Measurements from ENCODE around the gene LUC7L2.
"Not testable (repeated sequence)": the region's sequence is repeated elsewhere in the genome, so short reads cannot be mapped to it uniquely, and the experiment has no call there.

Gene LUC7L2

DNA sequence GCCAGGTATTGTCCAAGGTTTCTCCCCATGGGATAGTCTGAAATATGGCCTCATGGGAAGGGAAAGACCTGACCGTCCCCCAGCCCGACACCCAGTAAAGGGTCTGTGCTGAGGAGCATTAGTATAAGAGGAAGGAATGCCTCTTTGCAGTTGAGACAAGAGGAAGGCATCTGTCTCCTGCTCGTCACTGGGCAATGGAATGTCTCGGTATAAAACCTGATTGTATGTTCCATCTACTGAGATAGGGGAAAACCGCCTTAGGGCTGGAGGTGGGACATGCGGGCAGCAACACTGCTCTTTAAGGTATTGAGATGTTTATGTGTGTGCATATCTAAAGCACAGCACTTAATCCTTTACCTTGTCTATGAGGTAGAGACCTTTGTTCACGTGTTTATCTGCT, 108.0 kb downstream of the LUC7L2 start:
- H3K4me3 ChIP-seq; H3K27ac ChIP-seq; H3K9me3 ChIP-seq; intact Hi-C loops (cut with DNase I; ENCODE audit: low total_unique reads); H3K4me1 ChIP-seq; H3K36me3 ChIP-seq; H3K27me3 ChIP-seq; DNase-seq: not testable (repeated sequence)

DNA sequence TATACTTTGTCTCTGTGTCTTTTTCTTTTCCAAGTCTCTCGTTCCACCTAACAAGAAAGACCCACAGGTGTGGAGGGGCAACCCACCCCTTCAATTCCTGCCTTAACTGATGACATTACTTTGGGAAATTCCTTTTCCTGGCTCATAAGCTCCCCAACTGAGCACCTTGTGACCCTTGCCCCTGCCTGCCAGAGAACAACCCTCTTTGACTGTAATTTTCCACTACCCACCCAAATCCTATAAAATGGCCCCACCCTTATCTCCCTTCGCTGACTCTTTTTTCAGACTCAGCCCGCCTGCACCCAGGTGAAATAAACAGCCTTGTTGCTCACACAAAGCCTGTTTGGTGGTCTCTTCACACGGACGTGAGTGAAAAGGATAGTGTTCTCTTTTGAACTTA, 108.6 kb downstream of the LUC7L2 start:
- H3K27me3 ChIP-seq; DNase-seq; intact Hi-C loops (cut with DNase I; ENCODE audit: low total_unique reads); H3K9me3 ChIP-seq; H3K27ac ChIP-seq; H3K4me3 ChIP-seq; H3K4me1 ChIP-seq; H3K36me3 ChIP-seq: not testable (repeated sequence)

GRCh38 chr7:139471740-139472353, 112.2 kb downstream of the LUC7L2 start:
- H3K27ac ChIP-seq: no peak overlapping the region
- no peak for DNase-seq
- H3K9me3 ChIP-seq: peaks cover 0 to 20% (median 9%) of the 10 kb centered on the region in 3 donors
- no peaks in the 10 kb centered on the region for H3K36me3 ChIP-seq
- no peak for TF ChIP-seq CTCF (IDR thresholded peaks at IDR 0.05)
- H3K4me1 ChIP-seq: no peaks in the 10 kb centered on the region
- no peak overlapping the region for H3K4me3 ChIP-seq
- intact Hi-C loops (cut with DNase I; ENCODE audit: low total_unique reads): no loop called here
- no peaks in the 10 kb centered on the region for H3K27me3 ChIP-seq
